Coronary artery (tissue), 2 donors: ENCODE data around the gene BTBD9.
A peak's percentile ranks its signal among the peaks of the same experiment; 100 is the strongest.

ENCODE experiments used
- DNase-seq: peaks from one replicate; pipeline ENCODE4 v3.0.0-alpha.2; 2017; ENCODE audit warnings: low spot score
- H3K27ac ChIP-seq, 2 donors: fragments of 200-600 bp; sonication (generic); one replicate each; pipeline ENCODE4 v1.5.1; 2016 to 2019
- H3K4me3 ChIP-seq: fragments of 200-600 bp; sonication (generic); 2 replicates; pipeline ENCODE4 v1.5.1; 2016; ENCODE audit warnings: mild to moderate bottlenecking, moderate library complexity
- CTCF ChIP-seq: fragments of 200-600 bp; sonication (generic); IDR thresholded peaks from one replicate; pipeline ENCODE4 v1.5.1; 2019; ENCODE audit warnings: antibody characterized with exemption

Gene BTBD9

DNA sequence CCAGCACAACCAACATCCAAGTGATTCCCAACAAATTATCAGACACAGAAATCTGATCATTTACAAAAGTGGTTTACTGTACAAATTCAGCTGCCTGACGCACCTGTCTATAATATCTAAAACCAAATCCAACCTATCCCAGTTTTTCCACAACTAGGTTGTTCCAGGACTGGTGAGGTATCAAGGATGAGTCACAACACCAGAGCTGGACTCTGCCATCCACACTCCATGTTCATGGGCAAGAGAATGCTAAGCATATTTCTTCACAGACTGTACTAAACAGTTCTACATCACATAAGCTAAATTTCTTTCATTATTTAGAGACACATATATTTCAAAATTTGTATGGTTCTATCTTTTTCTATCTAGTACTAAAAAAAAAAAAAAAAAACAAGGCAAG, 141.6 kb downstream of the BTBD9 start:
- Histone ChIP-seq H3K27ac (no peak overlapping the region), H3K4me3 (no peak overlapping the region)
- no peak for DNase-seq
- no peak for TF ChIP-seq CTCF

GRCh38 chr6:38497546-38497945, 142.2 kb downstream of the BTBD9 start:
- H3K4me3 ChIP-seq = no peak overlapping the region
- no peak overlapping the region for H3K27ac ChIP-seq
- DNase-seq = no peak
- no peak for TF ChIP-seq CTCF

DNA sequence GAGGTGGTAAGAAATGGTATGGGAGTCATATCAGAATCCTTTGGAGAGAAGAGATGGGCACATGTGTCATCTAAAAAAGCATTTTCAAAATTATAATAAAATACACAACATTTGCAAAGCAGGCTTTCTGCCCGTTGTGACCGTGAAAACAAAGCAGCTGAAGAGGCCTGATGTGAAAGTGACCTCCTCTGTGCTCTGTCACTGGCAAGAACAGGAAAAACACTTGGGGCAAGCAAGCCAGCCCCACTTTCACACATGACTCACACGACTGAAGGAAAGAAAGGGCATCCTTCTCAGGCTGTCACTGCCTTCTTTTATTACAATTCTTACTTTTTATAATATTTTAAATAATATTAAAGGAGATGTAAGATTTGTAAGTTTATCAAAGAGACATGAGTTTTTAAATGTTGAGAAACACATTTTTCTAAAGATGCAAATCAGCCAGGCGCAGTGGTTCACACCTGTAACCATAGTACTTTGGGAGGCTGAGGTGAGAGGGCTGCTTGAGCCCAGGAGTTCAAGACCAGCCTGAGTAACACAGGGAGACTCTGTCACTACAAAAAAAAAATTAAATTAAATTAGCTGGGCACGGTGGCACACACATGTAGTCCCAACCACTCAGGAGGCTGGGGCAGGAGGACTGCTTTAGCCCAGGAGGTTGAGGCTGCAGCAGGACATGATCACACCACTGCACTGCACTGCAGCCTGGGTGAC, 143.7 kb downstream of the BTBD9 start:
- DNase-seq = no peak
- no peak overlapping the region for H3K27ac ChIP-seq
- TF ChIP-seq CTCF = no peak

GRCh38 chr6:38495518-38495917, 144.2 kb downstream of the BTBD9 start:
- DNase-seq = no peak
- Histone ChIP-seq H3K4me3 (no peak overlapping the region), H3K27ac (no peak overlapping the region)
- TF ChIP-seq CTCF = no peak

More for the DNA sequence above, 143.7 kb downstream of the BTBD9 start:
- H3K4me3 ChIP-seq = no peak overlapping the region

DNA sequence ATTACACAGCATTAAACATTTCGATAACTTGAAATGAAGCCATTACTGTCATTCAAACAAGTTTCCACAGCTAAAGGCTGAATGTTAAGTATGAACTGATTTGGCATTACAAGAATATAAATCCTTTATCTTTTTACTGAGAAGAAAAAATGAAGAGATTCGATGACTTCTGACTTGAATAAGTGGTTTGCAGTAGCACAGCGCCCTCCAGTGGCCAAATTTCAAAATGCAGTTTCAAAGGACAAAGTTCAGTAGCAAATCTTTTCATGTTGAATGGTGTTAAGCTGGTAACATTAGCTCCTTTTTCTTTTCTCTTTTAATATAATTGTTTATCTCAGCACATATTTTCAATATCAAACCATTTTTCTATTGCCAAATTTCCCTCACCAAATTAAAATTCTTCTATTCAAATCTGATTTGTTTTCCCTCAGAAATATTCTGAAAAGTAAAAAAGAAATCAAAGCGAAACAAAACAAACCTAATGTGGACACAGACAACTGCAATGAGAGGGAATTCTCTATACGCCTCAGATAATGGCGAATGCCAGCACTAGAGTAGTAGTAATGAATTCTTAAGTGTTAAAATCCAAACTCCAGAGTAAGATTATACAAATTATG, 145.7 kb downstream of the BTBD9 start:
- DNase-seq = peak; percentile 78
- peak; percentile 86 for TF ChIP-seq CTCF
- Histone ChIP-seq H3K27ac (no peak overlapping the region), H3K4me3 (no peak overlapping the region)

GRCh38 chr6:38492031-38492430, 147.7 kb downstream of the BTBD9 start:
- no peak for TF ChIP-seq CTCF
- no peak for DNase-seq
- Histone ChIP-seq H3K27ac (no peak overlapping the region), H3K4me3 (no peak overlapping the region)

DNA sequence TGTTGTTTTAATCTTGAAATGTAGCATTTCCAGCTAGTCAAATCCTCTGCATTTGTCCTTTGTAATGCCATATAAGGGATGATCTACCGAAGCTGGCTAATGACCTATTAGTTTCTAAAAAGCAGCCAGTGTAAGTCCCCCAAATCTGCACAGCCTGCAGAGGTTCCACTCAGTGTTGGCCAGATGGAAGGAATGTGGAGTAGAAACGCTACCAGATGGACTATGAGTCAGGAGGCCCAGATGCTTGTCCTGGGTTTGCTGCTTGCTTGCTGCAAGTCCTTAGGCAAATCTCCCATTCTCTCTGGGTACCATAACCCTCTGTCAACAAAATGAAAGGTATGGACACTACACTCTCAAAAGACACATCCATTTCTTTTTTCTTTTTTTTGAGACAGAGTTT, 149.8 kb downstream of the BTBD9 start:
- TF ChIP-seq CTCF = no peak
- H3K4me3 ChIP-seq = no peak overlapping the region
- no peak overlapping the region for H3K27ac ChIP-seq
- no peak for DNase-seq
